ENCODE data around the gene CCSER1.

The CCSER1 gene

DNA sequence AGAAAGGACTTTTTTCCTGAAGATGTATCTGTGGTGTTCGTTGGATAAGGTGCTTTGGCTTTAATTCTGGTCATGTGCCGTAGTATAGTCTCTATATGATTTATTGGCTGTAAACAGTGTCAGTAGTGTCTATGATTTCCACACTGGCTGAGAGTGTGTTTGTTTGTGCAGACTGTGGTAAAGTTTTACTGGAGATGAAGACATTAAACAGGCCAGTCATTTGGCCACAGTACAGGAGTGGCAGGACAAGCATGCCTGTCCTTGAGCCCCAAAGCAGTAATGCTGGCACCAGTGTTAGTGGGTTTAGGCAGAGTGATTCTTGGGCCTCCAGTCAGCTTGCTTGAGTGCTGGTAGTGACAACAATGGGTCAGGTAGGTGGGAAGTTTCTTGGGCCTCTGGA is 1152.7 kb downstream of the CCSER1 start:
- TF ChIP-seq, protein P1, sequence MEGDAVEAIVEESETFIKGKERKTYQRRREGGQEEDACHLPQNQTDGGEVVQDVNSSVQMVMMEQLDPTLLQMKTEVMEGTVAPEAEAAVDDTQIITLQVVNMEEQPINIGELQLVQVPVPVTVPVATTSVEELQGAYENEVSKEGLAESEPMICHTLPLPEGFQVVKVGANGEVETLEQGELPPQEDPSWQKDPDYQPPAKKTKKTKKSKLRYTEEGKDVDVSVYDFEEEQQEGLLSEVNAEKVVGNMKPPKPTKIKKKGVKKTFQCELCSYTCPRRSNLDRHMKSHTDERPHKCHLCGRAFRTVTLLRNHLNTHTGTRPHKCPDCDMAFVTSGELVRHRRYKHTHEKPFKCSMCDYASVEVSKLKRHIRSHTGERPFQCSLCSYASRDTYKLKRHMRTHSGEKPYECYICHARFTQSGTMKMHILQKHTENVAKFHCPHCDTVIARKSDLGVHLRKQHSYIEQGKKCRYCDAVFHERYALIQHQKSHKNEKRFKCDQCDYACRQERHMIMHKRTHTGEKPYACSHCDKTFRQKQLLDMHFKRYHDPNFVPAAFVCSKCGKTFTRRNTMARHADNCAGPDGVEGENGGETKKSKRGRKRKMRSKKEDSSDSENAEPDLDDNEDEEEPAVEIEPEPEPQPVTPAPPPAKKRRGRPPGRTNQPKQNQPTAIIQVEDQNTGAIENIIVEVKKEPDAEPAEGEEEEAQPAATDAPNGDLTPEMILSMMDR (IDR thresholded peaks at IDR 0.05; ENCODE audit: borderline replicate concordance, insufficient read depth, low read depth, low read length) = no peak
- H3K4me3 ChIP-seq (ENCODE audit: low read depth, low read length) = no peak overlapping the region

DNA sequence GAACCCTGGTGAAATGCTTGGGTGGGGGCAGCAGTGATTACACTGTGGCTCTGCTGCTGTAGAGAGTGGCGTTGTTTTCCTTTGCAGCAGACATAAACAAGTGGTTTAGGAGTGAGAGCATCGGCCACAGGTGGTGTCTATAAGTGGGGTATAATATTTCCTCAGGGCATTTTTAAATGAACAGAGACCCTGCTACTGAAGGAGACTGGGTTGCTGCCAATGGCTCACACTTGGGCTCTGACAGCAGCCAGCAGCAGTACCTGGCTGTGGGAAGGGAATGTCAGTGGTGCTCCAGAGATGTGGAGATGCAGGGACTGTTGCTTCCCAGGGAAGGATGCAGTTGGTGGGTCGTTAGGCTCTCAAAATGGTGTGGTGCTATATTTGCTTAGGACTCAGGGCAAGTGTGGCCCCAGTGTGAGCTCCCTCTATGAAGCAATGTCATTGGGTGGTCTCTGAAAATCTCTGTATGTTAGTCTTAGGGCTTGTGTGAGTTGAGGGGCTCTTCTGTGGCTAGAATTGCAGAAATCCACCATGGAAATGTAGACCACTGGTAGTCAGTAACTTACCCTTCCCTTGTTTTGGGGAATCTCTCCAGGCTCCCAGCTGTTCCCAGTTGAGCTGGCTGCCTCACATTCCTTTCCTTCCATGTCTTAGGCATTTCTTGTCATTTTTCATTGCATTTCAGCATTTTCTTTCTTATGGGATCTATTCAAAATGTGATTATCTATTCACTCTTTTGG is 1153.5 kb downstream of the CCSER1 start:
- H3K4me3 ChIP-seq (ENCODE audit: low read depth, low read length) = no peak overlapping the region
- TF ChIP-seq, protein P1 (IDR thresholded peaks at IDR 0.05; ENCODE audit: borderline replicate concordance, insufficient read depth, low read depth, low read length) = no peak

GRCh38 chr4:91282217-91282616 is 1155.0 kb downstream of the CCSER1 start:
- TF ChIP-seq, protein P1 (IDR thresholded peaks at IDR 0.05; ENCODE audit: borderline replicate concordance, insufficient read depth, low read depth, low read length) = no peak
- no peak overlapping the region for H3K4me3 ChIP-seq (ENCODE audit: low read depth, low read length)

- no peak overlapping the region for H3K4me3 ChIP-seq (ENCODE audit: low read depth, low read length)
- TF ChIP-seq, protein P1 (IDR thresholded peaks at IDR 0.05; ENCODE audit: borderline replicate concordance, insufficient read depth, low read depth, low read length) = no peak
These were observed 1156.6 kb downstream of the CCSER1 start for GRCh38 chr4:91283726-91284230.

- no peak overlapping the region for H3K4me3 ChIP-seq (ENCODE audit: low read depth, low read length)
- TF ChIP-seq, protein P1 (IDR thresholded peaks at IDR 0.05; ENCODE audit: borderline replicate concordance, insufficient read depth, low read depth, low read length) = no peak
These were observed 1157.3 kb downstream of the CCSER1 start for GRCh38 chr4:91284480-91284879.

GRCh38 chr4:91285487-91285886 is 1158.3 kb downstream of the CCSER1 start:
- no peak overlapping the region for H3K4me3 ChIP-seq (ENCODE audit: low read depth, low read length)
- TF ChIP-seq, protein P1 (IDR thresholded peaks at IDR 0.05; ENCODE audit: borderline replicate concordance, insufficient read depth, low read depth, low read length) = no peak

GRCh38 chr4:91288702-91289311 is 1161.6 kb downstream of the CCSER1 start:
- TF ChIP-seq, protein P1 (IDR thresholded peaks at IDR 0.05; ENCODE audit: borderline replicate concordance, insufficient read depth, low read depth, low read length) = no peak

More at GRCh38 chr4:91288702-91289311, 1161.6 kb downstream of the CCSER1 start:
- no peak overlapping the region for H3K4me3 ChIP-seq (ENCODE audit: low read depth, low read length)

Data from GM12875 (cell line).